ENCODE measurements around the gene FBXO3.

GRCh38 chr11:33708985-33709384 lies 65.3 kb downstream of the FBXO3 start:
- no peak for TF ChIP-seq CTCF (IDR thresholded peaks at IDR 0.05)
- TF ChIP-seq POLR2A (IDR thresholded peaks at IDR 0.05), result no peak
